ENCODE data around the gene RAI1.
A peak's percentile ranks its signal among the peaks of the same experiment; 100 is the strongest.

The RAI1 gene

GRCh38 chr17:17823433-17824118 is 142.3 kb downstream of the RAI1 start (continued):
- no peak for TF ChIP-seq ZNF48 (tag by site-specific recombination; IDR thresholded peaks at IDR 0.05)
- TF ChIP-seq KLF17 (tag by site-specific recombination; IDR thresholded peaks at IDR 0.05) = peak; percentile 84
- TF ChIP-seq ZNF555 (tag by site-specific recombination; conservative IDR thresholded peaks at IDR 0.05) = no peak
- peak; percentile 79 for TF ChIP-seq OSR2 (tag by site-specific recombination; IDR thresholded peaks at IDR 0.05)
- TF ChIP-seq PRDM4 (tag by site-specific recombination; IDR thresholded peaks at IDR 0.05) = 0 out of 2 replicates have a peak, but pooled peaks have one; percentile 41
- TF ChIP-seq ZNF561 (tag by site-specific recombination; IDR thresholded peaks at IDR 0.05; ENCODE audit: borderline replicate concordance) = peak; percentile 28
- TF ChIP-seq SCRT1 (tag by site-specific recombination; IDR thresholded peaks at IDR 0.05; ENCODE audit: borderline replicate concordance) = no peak
- no peak for TF ChIP-seq ZXDB (tag by site-specific recombination; IDR thresholded peaks at IDR 0.05)
- TF ChIP-seq ZNF366 (tag by site-specific recombination; conservative IDR thresholded peaks at IDR 0.05) = peak; percentile 76
- no peak for TF ChIP-seq MZF1 (tag by site-specific recombination; IDR thresholded peaks at IDR 0.05; ENCODE audit: borderline replicate concordance)
- no peak for TF ChIP-seq TCF7L2 (IDR thresholded peaks at IDR 0.05; ENCODE audit: borderline replicate concordance, low read depth, low read length)
- TF ChIP-seq ZBTB6 (tag by site-specific recombination; IDR thresholded peaks at IDR 0.05) = no peak
- no peak for TF ChIP-seq ZNF654 (tag by site-specific recombination; IDR thresholded peaks at IDR 0.05; ENCODE audit: low read depth)
- 0 out of 2 replicates have a peak, but pooled peaks have one; percentile 30 for TF ChIP-seq ZFHX2 (tag by site-specific recombination; conservative IDR thresholded peaks at IDR 0.05)
- TF ChIP-seq ZNF623 (tag by site-specific recombination; IDR thresholded peaks at IDR 0.05) = no peak
- TF ChIP-seq SETDB1 (IDR thresholded peaks at IDR 0.05; ENCODE audit: insufficient read length, low read length) = no peak
- TF ChIP-seq ZNF239 (tag by site-specific recombination; IDR thresholded peaks at IDR 0.05) = 0 out of 2 replicates have a peak, but pooled peaks have one; percentile 20
- TF ChIP-seq ZNF24 (tag by site-specific recombination; IDR thresholded peaks at IDR 0.05) = no peak
- no peak; the same call in 1 of the 2 replicates for TF ChIP-seq KLF7 (tag by site-specific recombination; IDR thresholded peaks at IDR 0.05; ENCODE audit: borderline replicate concordance)
- no peak for TF ChIP-seq ELK4 (IDR thresholded peaks at IDR 0.05; ENCODE audit: borderline replicate concordance, low read depth, low read length)
- no peak for TF ChIP-seq ZNF449 (tag by site-specific recombination; IDR thresholded peaks at IDR 0.05)
- no peak for TF ChIP-seq ZNF416 (tag by site-specific recombination; IDR thresholded peaks at IDR 0.05)
- TF ChIP-seq ZBTB10 (tag by site-specific recombination; IDR thresholded peaks at IDR 0.05) = peak; percentile 65; the same call in 1 of the 2 replicates
- no peak for TF ChIP-seq ZNF596 (tag by site-specific recombination; IDR thresholded peaks at IDR 0.05)
- no peak for TF ChIP-seq ZNF747 (tag by site-specific recombination; IDR thresholded peaks at IDR 0.05)
- TF ChIP-seq ZNF548 (tag by site-specific recombination; IDR thresholded peaks at IDR 0.05) = no peak
- TF ChIP-seq ZNF112 (tag by site-specific recombination; IDR thresholded peaks at IDR 0.05) = no peak
- TF ChIP-seq BCL11B (tag by site-specific recombination; IDR thresholded peaks at IDR 0.05; ENCODE audit: low read depth) = peak; percentile 98
- no peak for TF ChIP-seq ZNF223 (tag by site-specific recombination; IDR thresholded peaks at IDR 0.05)
- no peak for TF ChIP-seq EGR2 (tag by site-specific recombination; IDR thresholded peaks at IDR 0.05; ENCODE audit: low read depth)
- no peak for TF ChIP-seq ZNF404 (tag by site-specific recombination; IDR thresholded peaks at IDR 0.05)

Data from HEK293 (cell line).